NCI-H187 treated with DMSO at 0.1 percent for 48 hours (cell line): ENCODE data around the gene NR2F1-AS1.
"Not testable (repeated sequence)": the region's sequence is repeated elsewhere in the genome, so short reads cannot be mapped to it uniquely, and the experiment has no call there.

ENCODE experiments used
- DNase-seq: peaks from one replicate; lab custom pipeline; 2025; lab: John Stamatoyannopoulos, UW

The NR2F1-AS1 gene

DNA sequence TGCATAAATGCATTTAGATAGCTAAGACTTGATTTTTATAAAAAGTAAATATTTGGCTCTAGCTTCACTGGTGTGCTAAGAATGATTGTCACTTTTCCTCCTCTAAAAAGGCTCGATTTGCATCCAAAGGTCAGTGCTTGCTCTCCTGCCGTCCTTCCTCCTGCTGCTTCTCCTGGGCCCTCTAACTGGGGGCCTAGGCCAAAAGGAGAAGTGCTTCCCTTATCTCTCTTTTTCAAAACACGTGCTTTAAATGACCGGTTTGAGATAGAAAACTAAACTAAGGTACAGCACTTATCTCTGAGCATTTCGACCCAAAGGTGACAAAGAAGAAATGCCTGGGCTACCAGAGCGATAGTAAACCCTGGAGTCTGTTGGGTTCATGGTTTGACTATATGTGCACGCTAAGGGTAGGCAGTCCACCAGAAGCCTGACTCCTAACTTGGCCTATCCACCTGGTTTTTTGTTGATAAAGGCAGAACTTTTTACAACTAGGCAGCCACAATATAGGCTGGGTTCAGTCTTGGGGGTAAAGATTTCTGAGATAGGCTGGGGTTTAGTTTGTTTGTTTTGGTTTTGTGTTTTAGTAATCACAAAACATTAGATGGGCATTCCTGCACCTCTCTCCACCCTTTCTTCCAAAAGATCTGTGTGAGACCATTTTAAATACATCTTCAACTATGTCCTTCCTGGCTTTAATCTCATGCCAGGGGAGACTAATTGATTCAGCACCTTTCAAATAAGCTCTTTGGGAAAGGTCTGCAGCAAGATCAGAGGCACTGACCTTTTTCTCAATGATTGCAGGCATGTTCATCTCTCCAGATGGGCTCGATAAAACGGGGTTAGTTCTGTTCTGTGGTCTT, 3.8 kb downstream of the NR2F1-AS1 start:
- no peak for DNase-seq

DNA sequence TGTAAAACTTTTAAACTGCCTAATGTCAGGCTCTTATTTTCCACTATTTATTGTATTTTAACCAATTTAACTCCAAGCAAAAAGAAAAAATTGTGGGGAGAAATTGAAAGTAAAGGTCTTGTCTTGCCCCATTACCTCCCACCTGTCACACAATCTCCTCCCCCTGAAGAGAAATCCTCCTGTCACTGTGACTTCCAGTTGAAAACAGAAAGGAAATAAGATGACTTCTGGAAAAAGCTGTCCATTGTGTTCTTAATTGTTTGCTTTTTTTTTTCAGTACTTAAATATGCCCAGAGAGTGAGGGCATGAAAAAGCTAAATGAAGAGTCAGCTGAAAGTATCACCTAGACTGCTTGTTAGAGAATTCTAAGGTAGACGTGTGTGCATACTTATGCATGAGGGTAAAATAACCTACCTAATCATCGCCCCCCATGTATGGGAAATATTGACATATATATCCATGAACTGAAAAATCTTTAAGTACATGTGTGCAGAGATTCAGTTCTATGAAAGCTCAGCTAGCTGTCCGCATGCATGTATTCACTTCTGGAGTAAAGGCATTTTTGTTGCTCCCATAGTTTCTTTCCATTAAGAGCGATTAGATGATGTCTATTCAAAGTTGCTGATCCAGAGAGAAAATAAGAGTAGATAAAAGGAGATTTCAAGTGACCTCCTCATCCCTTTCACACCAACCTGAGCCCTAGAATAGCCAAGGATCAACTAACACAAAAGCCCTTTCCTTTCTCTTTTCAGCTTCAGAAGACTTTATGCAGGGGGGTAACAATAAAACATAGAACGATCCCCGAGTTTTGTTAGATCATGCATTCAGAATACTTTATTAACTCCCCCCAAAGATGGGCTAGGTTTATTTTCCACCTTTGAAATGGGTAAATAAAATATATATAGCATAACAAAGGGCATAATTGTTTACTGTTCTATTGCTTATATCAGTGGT, 5.3 kb downstream of the NR2F1-AS1 start:
- no peak for DNase-seq

- no peak for DNase-seq
Measured at GRCh38 chr5:93574491-93575305, 6.3 kb downstream of the NR2F1-AS1 start.

- DNase-seq: no peak
Measured at GRCh38 chr5:93573354-93574351, 7.4 kb downstream of the NR2F1-AS1 start.

- no peak for DNase-seq
Measured at GRCh38 chr5:93572608-93573353, 8.2 kb downstream of the NR2F1-AS1 start.

GRCh38 chr5:93572101-93572607, 8.9 kb downstream of the NR2F1-AS1 start:
- DNase-seq: no peak

GRCh38 chr5:93571114-93571949, 9.7 kb downstream of the NR2F1-AS1 start:
- no peak for DNase-seq

GRCh38 chr5:93570294-93571113, 10.5 kb downstream of the NR2F1-AS1 start:
- no peak for DNase-seq

GRCh38 chr5:93569300-93570160, 11.5 kb downstream of the NR2F1-AS1 start:
- DNase-seq: no peak

GRCh38 chr5:93567424-93567823, 13.6 kb downstream of the NR2F1-AS1 start:
- DNase-seq: no peak

- no peak for DNase-seq
Measured at GRCh38 chr5:93566091-93566490, 14.9 kb downstream of the NR2F1-AS1 start.

DNA sequence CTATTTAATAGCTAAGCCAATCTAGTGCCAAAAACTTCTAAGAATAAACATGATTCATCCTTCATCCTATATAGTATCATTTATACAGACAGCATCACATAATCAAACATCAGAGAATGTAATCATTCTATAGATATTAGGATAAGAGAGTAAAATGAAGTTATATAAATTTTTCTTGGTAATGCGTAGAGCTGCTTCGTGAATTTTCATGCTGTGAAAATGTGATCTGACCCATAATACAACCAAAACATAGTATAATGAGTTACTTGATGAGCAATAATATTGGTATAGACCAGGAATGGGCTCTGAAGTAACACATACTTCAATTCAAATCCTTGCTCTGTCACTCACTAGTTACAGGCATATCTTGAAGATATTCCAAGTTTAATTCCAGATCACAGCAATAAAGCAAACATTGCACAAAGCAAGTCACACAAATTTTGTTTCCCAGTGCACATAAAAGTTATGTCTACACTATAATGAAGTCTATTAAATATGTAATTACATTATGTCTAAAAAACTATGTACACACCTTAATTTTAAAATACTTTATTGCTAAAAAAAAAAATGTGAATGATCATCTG, 23.9 kb downstream of the NR2F1-AS1 start:
- no peak for DNase-seq

GRCh38 chr5:93549594-93549993, 31.4 kb downstream of the NR2F1-AS1 start:
- not testable (repeated sequence) for DNase-seq

- DNase-seq: no peak
Measured at GRCh38 chr5:93545872-93546271, 35.1 kb downstream of the NR2F1-AS1 start.

GRCh38 chr5:93532370-93532769, 48.6 kb downstream of the NR2F1-AS1 start:
- DNase-seq: no peak

DNA sequence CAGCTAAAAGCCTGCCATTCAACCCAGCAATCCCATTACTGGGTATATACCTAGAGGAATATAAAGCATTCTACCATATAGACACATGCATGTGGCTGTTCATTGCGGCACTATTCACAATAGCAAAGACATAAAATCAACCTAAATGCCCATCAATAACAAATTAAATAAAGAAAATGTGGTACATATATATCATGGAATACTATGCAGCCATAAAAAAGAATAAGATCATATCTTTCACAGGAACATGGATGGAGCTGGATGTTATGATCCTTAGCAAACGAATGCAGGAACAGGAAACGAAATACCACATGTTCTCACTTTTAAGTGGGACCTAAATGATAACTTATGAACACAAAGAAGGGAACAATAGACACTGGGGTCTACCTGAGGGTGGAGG, 59.2 kb downstream of the NR2F1-AS1 start:
- DNase-seq: not testable (repeated sequence)

GRCh38 chr5:93519740-93520139, 61.3 kb downstream of the NR2F1-AS1 start:
- no peak for DNase-seq
